ENCODE measurements around the gene SPINT4. TPM values are rescaled to one million over a fixed set of nuclear protein-coding genes. Genes with fewer than 3 reads are reported as not detected.
"Not testable (repeated sequence)": the region's sequence is repeated elsewhere in the genome, so short reads cannot be mapped to it uniquely, and the experiment has no call there.

Gene SPINT4
- total RNA-seq (not detected), polyA plus RNA-seq (ENCODE audit: insufficient read length in 6 of 6) (not detected)
- long read RNA-seq, donor 1: 0 reads
- long read RNA-seq, donor 2: 0 reads
- long read RNA-seq, donor 3: 0 reads
- long read RNA-seq, donor 4: 0 reads
- long read RNA-seq, donor 5: 0 reads
- long read RNA-seq, donor 6: 0 reads
- long read RNA-seq, donor 7: 0 reads
- long read RNA-seq, donor 8: 0 reads
- long read RNA-seq, donor 9: 0 reads
- long read RNA-seq, donor 10: 0 reads
- long read RNA-seq, donor 11: 0 reads
- long read RNA-seq, donor 12: 0 reads

- no peaks in the 10 kb centered on the region for H3K9me3 ChIP-seq
- ATAC-seq: no peak
- intact Hi-C loops (cut with DNase I): no loop called here
These were observed at the start of gene SPINT4 for GRCh38 chr20:45722047-45722446. TSS of gene SPINT4 (plus strand) at chr20:45722347. CDS start at chr20:45722368, 21 bp downstream.

GRCh38 chr20:45672765-45673164 is 49.4 kb upstream of the SPINT4 start:
- DNase-seq (no peak), ATAC-seq (no peak)
- Histone ChIP-seq H3K9me3 (peaks cover 0 to 6% of the 10 kb centered on the region in 2 donors), H3K36me3 (no peaks in the 10 kb centered on the region), H3K4me3 (no peak overlapping the region), H3K4me1 (no peaks in the 10 kb centered on the region), H3K27ac (no peak overlapping the region), H3K27me3 (no peaks in the 10 kb centered on the region)
- no peak for TF ChIP-seq CTCF (IDR thresholded peaks at IDR 0.05)
- intact Hi-C loops (cut with DNase I): no loop called here

More at GRCh38 chr20:45722047-45722446, at the start of gene SPINT4:
- Histone ChIP-seq H3K36me3 (no peaks in the 10 kb centered on the region), H3K4me3 (no peak within 1 kb of the TSS), H3K4me1 (no peaks in the 10 kb centered on the region), H3K27ac (no peak within 1 kb of the TSS), H3K27me3 (no peaks in the 10 kb centered on the region)
- TF ChIP-seq CTCF (IDR thresholded peaks at IDR 0.05): no peak
- no peak for DNase-seq

- no peak overlapping the region for H3K4me3 ChIP-seq
- H3K4me1 ChIP-seq: no peaks in the 10 kb centered on the region
- no peak for TF ChIP-seq CTCF (IDR thresholded peaks at IDR 0.05)
- no peak overlapping the region for H3K27ac ChIP-seq
- H3K36me3 ChIP-seq: no peaks in the 10 kb centered on the region
- no peak for DNase-seq
- intact Hi-C loops (cut with DNase I): no loop called here
- no peaks in the 10 kb centered on the region for H3K27me3 ChIP-seq
- ATAC-seq: no peak
- H3K9me3 ChIP-seq: peaks cover 0 to 37% of the 10 kb centered on the region in 2 donors
These were observed 42.5 kb upstream of the SPINT4 start for GRCh38 chr20:45679650-45680049.

GRCh38 chr20:45685896-45686295 is 36.3 kb upstream of the SPINT4 start:
- Histone ChIP-seq H3K9me3 (peaks cover 0 to under 1% of the 10 kb centered on the region in 2 donors), H3K36me3 (no peaks in the 10 kb centered on the region), H3K4me3 (no peak overlapping the region), H3K4me1 (no peaks in the 10 kb centered on the region), H3K27me3 (no peaks in the 10 kb centered on the region), H3K27ac (no peak overlapping the region)
- ATAC-seq: peak; percentile 57
- DNase-seq: no peak
- no peak for TF ChIP-seq CTCF (IDR thresholded peaks at IDR 0.05)
- intact Hi-C loops (cut with DNase I): no loop called here

- DNase-seq; H3K27ac ChIP-seq; H3K9me3 ChIP-seq; intact Hi-C loops (cut with DNase I); ATAC-seq; H3K4me1 ChIP-seq; H3K27me3 ChIP-seq; H3K36me3 ChIP-seq; H3K4me3 ChIP-seq: not testable (repeated sequence)
These were observed 28.8 kb upstream of the SPINT4 start for GRCh38 chr20:45693346-45693745.

- Histone ChIP-seq H3K27ac (no peak overlapping the region), H3K27me3 (no peaks in the 10 kb centered on the region), H3K4me1 (no peaks in the 10 kb centered on the region), H3K9me3 (no peaks in the 10 kb centered on the region), H3K36me3 (no peaks in the 10 kb centered on the region), H3K4me3 (no peak overlapping the region)
- ATAC-seq (no peak), DNase-seq (no peak)
- TF ChIP-seq CTCF (IDR thresholded peaks at IDR 0.05): no peak
- intact Hi-C loops (cut with DNase I): no loop called here
These were observed 26.7 kb upstream of the SPINT4 start for GRCh38 chr20:45695496-45695895.

All from left lung (tissue), 14 donors.